Measurements from ENCODE around the gene SLC1A2.

Gene SLC1A2

GRCh38 chr11:35360055-35360530, 59.3 kb downstream of the SLC1A2 start:
- no peak overlapping the region for H3K9ac ChIP-seq (ENCODE audit: low read depth, low read length, poor library complexity)
- no peaks in the 10 kb centered on the region for H3K79me1 ChIP-seq (ENCODE audit: low read depth, low read length)
- WGBS, 2 donors (ENCODE audit: extremely low coverage in 2 of 2, insufficient read length in 2 of 2, insufficient replicate concordance in 1 of 2): no CpG with 5 or more reads among the region's 7 CpGs
- H2AK5ac ChIP-seq (ENCODE audit: low read depth, low read length): no peak overlapping the region
- no peak overlapping the region for H2BK12ac ChIP-seq (ENCODE audit: low read length)
- no peak overlapping the region for H2AFZ ChIP-seq (ENCODE audit: low read length)
- no peak for DNase-seq (ENCODE audit: low spot score)
- H3K27me3 ChIP-seq (ENCODE audit: control insufficient read depth in 3 of 3, insufficient read depth in 3 of 3, low read depth in 1 of 3, low read length in 3 of 3): no peaks in the 10 kb centered on the region
- H4K91ac ChIP-seq (ENCODE audit: low read depth, low read length, poor library complexity): no peak overlapping the region
- no peak overlapping the region for H3K4ac ChIP-seq (ENCODE audit: low read length)
- H2BK15ac ChIP-seq (ENCODE audit: low read length): no peak overlapping the region
- H3K4me2 ChIP-seq (ENCODE audit: insufficient read depth, low read length, poor library complexity, severe bottlenecking): no peak overlapping the region
- H3K4me1 ChIP-seq (ENCODE audit: control insufficient read depth in 2 of 2, insufficient read depth in 1 of 2, low read depth in 1 of 2, low read length in 2 of 2): peaks cover 2 to 5% of the 10 kb centered on the region in 2 donors
- H3K23ac ChIP-seq (ENCODE audit: low read depth, low read length, poor library complexity): no peak overlapping the region
- no peaks in the 10 kb centered on the region for H3K36me3 ChIP-seq (replicated peaks in 1 of 2; ENCODE audit: control insufficient read depth in 2 of 2, insufficient read depth in 2 of 2, low read length in 2 of 2)
- no peak overlapping the region for H3K4me3 ChIP-seq (ENCODE audit: low read length in 2 of 2)
- H4K8ac ChIP-seq (ENCODE audit: low read depth, low read length): no peak overlapping the region
- H2BK120ac ChIP-seq (ENCODE audit: low read depth, low read length): no peak overlapping the region
- no peak overlapping the region for H3K18ac ChIP-seq (ENCODE audit: low read length)
- no peaks in the 10 kb centered on the region for H3K9me3 ChIP-seq (replicated peaks in 1 of 2; ENCODE audit: control insufficient read depth in 2 of 2, insufficient read depth in 1 of 2, low read depth in 1 of 2, low read length in 2 of 2)
- no peak overlapping the region for H3K27ac ChIP-seq (replicated peaks; ENCODE audit: low read length)
- H3K14ac ChIP-seq (ENCODE audit: low read length): no peak overlapping the region
- no peak overlapping the region for H2BK5ac ChIP-seq (ENCODE audit: low read length)

GRCh38 chr11:35359321-35360054, 59.9 kb downstream of the SLC1A2 start:
- Histone ChIP-seq H3K27ac (replicated peaks; ENCODE audit: low read length) (no peak overlapping the region), H3K4me2 (ENCODE audit: insufficient read depth, low read length, poor library complexity, severe bottlenecking) (no peak overlapping the region), H3K9ac (ENCODE audit: low read depth, low read length, poor library complexity) (no peak overlapping the region), H2BK15ac (ENCODE audit: low read length) (no peak overlapping the region), H3K9me3 (replicated peaks in 1 of 2; ENCODE audit: control insufficient read depth in 2 of 2, insufficient read depth in 1 of 2, low read depth in 1 of 2, low read length in 2 of 2) (no peaks in the 10 kb centered on the region), H3K27me3 (ENCODE audit: control insufficient read depth in 3 of 3, insufficient read depth in 3 of 3, low read depth in 1 of 3, low read length in 3 of 3) (no peaks in the 10 kb centered on the region), H3K36me3 (replicated peaks in 1 of 2; ENCODE audit: control insufficient read depth in 2 of 2, insufficient read depth in 2 of 2, low read length in 2 of 2) (no peaks in the 10 kb centered on the region), H2BK120ac (ENCODE audit: low read depth, low read length) (no peak overlapping the region), H2AFZ (ENCODE audit: low read length) (no peak overlapping the region), H2AK5ac (ENCODE audit: low read depth, low read length) (no peak overlapping the region), H4K8ac (ENCODE audit: low read depth, low read length) (no peak overlapping the region), H3K18ac (ENCODE audit: low read length) (no peak overlapping the region), H3K4ac (ENCODE audit: low read length) (no peak overlapping the region), H2BK5ac (ENCODE audit: low read length) (no peak overlapping the region), H3K14ac (ENCODE audit: low read length) (no peak overlapping the region), H3K4me1 (ENCODE audit: control insufficient read depth in 2 of 2, insufficient read depth in 1 of 2, low read depth in 1 of 2, low read length in 2 of 2) (peaks cover 2 to 5% of the 10 kb centered on the region in 2 donors), H3K79me1 (ENCODE audit: low read depth, low read length) (no peaks in the 10 kb centered on the region), H3K4me3 (ENCODE audit: low read length in 2 of 2) (no peak overlapping the region), H4K91ac (ENCODE audit: low read depth, low read length, poor library complexity) (no peak overlapping the region), H3K23ac (ENCODE audit: low read depth, low read length, poor library complexity) (no peak overlapping the region), H2BK12ac (ENCODE audit: low read length) (no peak overlapping the region)
- no peak for DNase-seq (ENCODE audit: low spot score)
- WGBS, 2 donors (ENCODE audit: extremely low coverage in 2 of 2, insufficient read length in 2 of 2, insufficient replicate concordance in 1 of 2): no CpG with 5 or more reads among the region's 3 CpGs

- no peak overlapping the region for H3K23ac ChIP-seq (ENCODE audit: low read depth, low read length, poor library complexity)
- no peak overlapping the region for H3K4ac ChIP-seq (ENCODE audit: low read length)
- H3K27me3 ChIP-seq (ENCODE audit: control insufficient read depth in 3 of 3, insufficient read depth in 3 of 3, low read depth in 1 of 3, low read length in 3 of 3): no peaks in the 10 kb centered on the region
- H2AK5ac ChIP-seq (ENCODE audit: low read depth, low read length): no peak overlapping the region
- no peak overlapping the region for H3K14ac ChIP-seq (ENCODE audit: low read length)
- H3K79me1 ChIP-seq (ENCODE audit: low read depth, low read length): no peaks in the 10 kb centered on the region
- H2BK12ac ChIP-seq (ENCODE audit: low read length): no peak overlapping the region
- H3K4me2 ChIP-seq (ENCODE audit: insufficient read depth, low read length, poor library complexity, severe bottlenecking): no peak overlapping the region
- no peak overlapping the region for H2AFZ ChIP-seq (ENCODE audit: low read length)
- H4K8ac ChIP-seq (ENCODE audit: low read depth, low read length): no peak overlapping the region
- no peak overlapping the region for H3K27ac ChIP-seq (replicated peaks; ENCODE audit: low read length)
- H2BK15ac ChIP-seq (ENCODE audit: low read length): no peak overlapping the region
- no peak overlapping the region for H3K4me3 ChIP-seq (ENCODE audit: low read length in 2 of 2)
- no peaks in the 10 kb centered on the region for H3K9me3 ChIP-seq (replicated peaks in 1 of 2; ENCODE audit: control insufficient read depth in 2 of 2, insufficient read depth in 1 of 2, low read depth in 1 of 2, low read length in 2 of 2)
- H2BK120ac ChIP-seq (ENCODE audit: low read depth, low read length): no peak overlapping the region
- DNase-seq (ENCODE audit: low spot score): no peak
- no peak overlapping the region for H4K91ac ChIP-seq (ENCODE audit: low read depth, low read length, poor library complexity)
- no peak overlapping the region for H2BK5ac ChIP-seq (ENCODE audit: low read length)
- H3K18ac ChIP-seq (ENCODE audit: low read length): no peak overlapping the region
- H3K36me3 ChIP-seq (replicated peaks in 1 of 2; ENCODE audit: control insufficient read depth in 2 of 2, insufficient read depth in 2 of 2, low read length in 2 of 2): no peaks in the 10 kb centered on the region
- no peaks in the 10 kb centered on the region for H3K4me1 ChIP-seq (ENCODE audit: control insufficient read depth in 2 of 2, insufficient read depth in 1 of 2, low read depth in 1 of 2, low read length in 2 of 2)
- no peak overlapping the region for H3K9ac ChIP-seq (ENCODE audit: low read depth, low read length, poor library complexity)
These were observed 61.0 kb downstream of the SLC1A2 start for GRCh38 chr11:35358391-35358790.

GRCh38 chr11:35357923-35358322, 61.4 kb downstream of the SLC1A2 start:
- H4K91ac ChIP-seq (ENCODE audit: low read depth, low read length, poor library complexity): no peak overlapping the region
- no peak overlapping the region for H3K27ac ChIP-seq (replicated peaks; ENCODE audit: low read length)
- H3K4me2 ChIP-seq (ENCODE audit: insufficient read depth, low read length, poor library complexity, severe bottlenecking): no peak overlapping the region
- no CpG with 5 or more reads among the region's 5 CpGs for WGBS, 2 donors (ENCODE audit: extremely low coverage in 2 of 2, insufficient read length in 2 of 2, insufficient replicate concordance in 1 of 2)
- no peak overlapping the region for H3K4ac ChIP-seq (ENCODE audit: low read length)
- H2BK120ac ChIP-seq (ENCODE audit: low read depth, low read length): no peak overlapping the region
- H3K27me3 ChIP-seq (ENCODE audit: control insufficient read depth in 3 of 3, insufficient read depth in 3 of 3, low read depth in 1 of 3, low read length in 3 of 3): no peaks in the 10 kb centered on the region
- H3K23ac ChIP-seq (ENCODE audit: low read depth, low read length, poor library complexity): no peak overlapping the region
- H3K79me1 ChIP-seq (ENCODE audit: low read depth, low read length): no peaks in the 10 kb centered on the region
- H2BK5ac ChIP-seq (ENCODE audit: low read length): no peak overlapping the region
- no peaks in the 10 kb centered on the region for H3K36me3 ChIP-seq (replicated peaks in 1 of 2; ENCODE audit: control insufficient read depth in 2 of 2, insufficient read depth in 2 of 2, low read length in 2 of 2)
- no peak overlapping the region for H2AFZ ChIP-seq (ENCODE audit: low read length)
- H3K9ac ChIP-seq (ENCODE audit: low read depth, low read length, poor library complexity): no peak overlapping the region
- DNase-seq (ENCODE audit: low spot score): no peak
- H4K8ac ChIP-seq (ENCODE audit: low read depth, low read length): no peak overlapping the region
- no peak overlapping the region for H2AK5ac ChIP-seq (ENCODE audit: low read depth, low read length)
- no peak overlapping the region for H2BK15ac ChIP-seq (ENCODE audit: low read length)
- H3K18ac ChIP-seq (ENCODE audit: low read length): no peak overlapping the region
- H3K4me3 ChIP-seq (ENCODE audit: low read length in 2 of 2): no peak overlapping the region
- H3K9me3 ChIP-seq (replicated peaks in 1 of 2; ENCODE audit: control insufficient read depth in 2 of 2, insufficient read depth in 1 of 2, low read depth in 1 of 2, low read length in 2 of 2): no peaks in the 10 kb centered on the region
- H3K4me1 ChIP-seq (ENCODE audit: control insufficient read depth in 2 of 2, insufficient read depth in 1 of 2, low read depth in 1 of 2, low read length in 2 of 2): no peaks in the 10 kb centered on the region
- H3K14ac ChIP-seq (ENCODE audit: low read length): no peak overlapping the region
- H2BK12ac ChIP-seq (ENCODE audit: low read length): no peak overlapping the region
